Measurements from ENCODE around the gene INPP5D. TPM values are rescaled to one million over a fixed set of nuclear protein-coding genes. Genes with fewer than 3 reads are reported as not detected.

Gene INPP5D
- total and polyA plus RNA-seq, 2 of the 13 experiments (the other 11 are each of a cell fraction or from before 2014, with no cell fraction given) = 16.7 to 18.0 TPM

GRCh38 chr2:233185330-233185729 lies 125.2 kb downstream of the INPP5D start:
- intact Hi-C loops (cut with micrococcal nuclease; ENCODE audit: unreplicated experiment) = no loop called here
- FAIRE-seq (no peak), ATAC-seq (no peak), DNase-seq (ENCODE audit: low spot score) (no peak)
- no peaks in the 10 kb centered on the region for H3K9me3 ChIP-seq (ENCODE audit: low read length)
- TF ChIP-seq ZNF253 (CRISPR knock-in tag; IDR thresholded peaks at IDR 0.05; ENCODE audit: borderline replicate concordance) = no peak
- TF ChIP-seq FOXP4 (CRISPR knock-in tag; IDR thresholded peaks at IDR 0.05) = no peak
- TF ChIP-seq MTA3 (CRISPR knock-in tag; IDR thresholded peaks at IDR 0.05) = no peak
- no peak for TF ChIP-seq ZNF577 (CRISPR knock-in tag; IDR thresholded peaks at IDR 0.05; ENCODE audit: borderline replicate concordance, low read depth)
- TF ChIP-seq YEATS2 (CRISPR knock-in tag; IDR thresholded peaks at IDR 0.05; ENCODE audit: borderline replicate concordance) = no peak
- no peak for TF ChIP-seq ZNF614 (CRISPR knock-in tag; IDR thresholded peaks at IDR 0.05; ENCODE audit: borderline replicate concordance)
- TF ChIP-seq SKI (IDR thresholded peaks at IDR 0.05; ENCODE audit: partially characterized antibody) = no peak
- TF ChIP-seq PBX2 (CRISPR knock-in tag; IDR thresholded peaks at IDR 0.05) = no peak
- TF ChIP-seq ZNF83 (CRISPR knock-in tag; IDR thresholded peaks at IDR 0.05; ENCODE audit: borderline replicate concordance) = no peak
- no peak for TF ChIP-seq CBX2 (IDR thresholded peaks at IDR 0.05; ENCODE audit: low read depth, low read length)
- TF ChIP-seq CBX2 (CRISPR knock-in tag; IDR thresholded peaks at IDR 0.05; ENCODE audit: low read depth) = no peak
- TF ChIP-seq DMTF1 (CRISPR knock-in tag; IDR thresholded peaks at IDR 0.05) = no peak
- TF ChIP-seq NFE2L1 (CRISPR knock-in tag; IDR thresholded peaks at IDR 0.05; ENCODE audit: borderline replicate concordance) = no peak
- no peak for TF ChIP-seq TBX2 (CRISPR knock-in tag; IDR thresholded peaks at IDR 0.05; ENCODE audit: borderline replicate concordance)
- TF ChIP-seq NFIB (CRISPR knock-in tag; IDR thresholded peaks at IDR 0.05; ENCODE audit: borderline replicate concordance) = no peak
- TF ChIP-seq JUNB (CRISPR knock-in tag; IDR thresholded peaks at IDR 0.05; ENCODE audit: borderline replicate concordance) = no peak
- TF ChIP-seq IKZF1 (IDR thresholded peaks at IDR 0.05) = no peak
- TF ChIP-seq ELF4 (CRISPR knock-in tag; IDR thresholded peaks at IDR 0.05; ENCODE audit: borderline replicate concordance) = no peak
- no peak for TF ChIP-seq ZNF367 (CRISPR knock-in tag; IDR thresholded peaks at IDR 0.05; ENCODE audit: borderline replicate concordance)
- no peak for TF ChIP-seq ZNF879 (CRISPR knock-in tag; IDR thresholded peaks at IDR 0.05)
- H3K4me1 ChIP-seq (ENCODE audit: insufficient read depth, low read length) = peaks cover 15% of the 10 kb centered on the region
- in situ Hi-C loops (cut with HindIII; ENCODE audit: extremely low pct_ligation_motif_present, low pct_unique_long_range_greater_than_20kb) = no loop called here
- WGBS (ENCODE audit: low lambda C conversion rate) = 94% methylated on average over 7 of the region's 7 CpGs
- H3K79me2 ChIP-seq (ENCODE audit: insufficient read depth, low read length) = no peaks in the 10 kb centered on the region
- no peak overlapping the region for H3K9ac ChIP-seq (ENCODE audit: insufficient read depth, low read depth, low read length)
- CTCF ChIA-PET (ENCODE audit: low intra/inter-chr PET ratio, low total read pairs) = no interaction called here
- no peak overlapping the region for H3K4me2 ChIP-seq (ENCODE audit: low read depth, low read length)
- BruUV-seq (replicated peaks) = no TSS peak
- POLR2A ChIA-PET = no interaction called here
- H3K4me3 ChIP-seq (replicated peaks in 1 of 3; ENCODE audit: insufficient read depth in 1 of 3, low read depth in 2 of 3, low read length in 3 of 3) = no peak overlapping the region
- H4K20me1 ChIP-seq (ENCODE audit: insufficient read depth, low read length) = no peaks in the 10 kb centered on the region
- no peak overlapping the region for H3K27ac ChIP-seq (ENCODE audit: extremely low read length, insufficient read depth, low read length)
- H2AFZ ChIP-seq (ENCODE audit: low read length) = no peak overlapping the region
- H3K36me3 ChIP-seq (replicated peaks in 1 of 2; ENCODE audit: control insufficient read depth in 1 of 2, insufficient read depth in 2 of 2, low read length in 2 of 2) = peaks cover 30 to 66% of the 10 kb centered on the region in 2 experiments
- H3K27me3 ChIP-seq (ENCODE audit: control insufficient read depth in 1 of 2, insufficient read depth in 2 of 2, low read length in 2 of 2) = no peaks in the 10 kb centered on the region
